ENCODE results near the gene SPAST. TPM values are rescaled to one million over a fixed set of nuclear protein-coding genes. Genes with fewer than 3 reads are reported as not detected.
A peak's percentile ranks its signal among the peaks of the same experiment; 100 is the strongest.
"Not testable (repeated sequence)": the region's sequence is repeated elsewhere in the genome, so short reads cannot be mapped to it uniquely, and the experiment has no call there.

Gene SPAST
- total RNA-seq, 1 experiment from 2014 or later: 19.0 TPM

DNA sequence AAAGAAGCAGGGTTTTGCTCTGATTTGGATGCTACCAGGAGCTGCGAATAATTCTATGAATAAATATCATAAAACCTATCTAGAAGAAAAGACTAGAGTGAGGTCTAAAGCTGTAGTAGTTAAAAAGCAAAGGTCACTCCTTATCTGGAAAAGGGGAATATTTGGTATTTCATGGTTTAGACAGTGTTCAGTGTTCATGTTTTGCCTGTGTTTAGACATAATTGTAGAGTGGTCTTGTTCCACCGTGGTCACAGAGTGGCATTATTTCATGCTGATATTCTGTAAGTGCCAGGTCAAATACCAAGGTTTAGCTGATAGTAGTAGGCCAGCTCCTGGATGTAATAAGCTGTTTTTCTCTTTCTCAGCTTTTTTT lies 10.8 kb downstream of the SPAST start:
- Histone ChIP-seq H3K27me3 (no peaks in the 10 kb centered on the region), H3K4me3 (no peak overlapping the region), H3K9me3 (no peaks in the 10 kb centered on the region), H3K36me3 (no peaks in the 10 kb centered on the region; the same call in 1 of the 2 replicates)
- DNase-seq: no peak

DNA sequence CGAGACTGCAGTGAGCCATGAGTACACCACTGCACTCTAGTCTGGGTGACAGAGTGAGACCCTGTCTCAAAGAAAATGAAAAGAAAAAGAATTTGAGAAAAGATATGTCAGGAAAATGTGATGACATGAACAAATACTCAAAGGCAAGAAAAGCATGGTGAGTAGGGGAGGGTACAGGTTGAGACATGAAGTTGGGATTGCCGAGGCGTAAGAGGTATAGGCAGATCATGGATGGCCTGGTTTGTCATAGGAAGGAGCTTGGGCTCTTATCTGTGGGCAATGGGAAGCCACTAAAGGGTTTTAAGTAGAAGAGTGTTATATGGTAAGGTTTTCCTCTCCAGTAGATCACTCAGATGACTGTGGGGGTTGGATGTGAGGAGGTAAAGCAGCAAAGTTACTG lies 32.3 kb downstream of the SPAST start:
- no peak for DNase-seq
- Histone ChIP-seq H3K27me3 (no peaks in the 10 kb centered on the region), H3K9me3 (no peaks in the 10 kb centered on the region), H3K36me3 (no peaks in the 10 kb centered on the region), H3K4me3 (no peak overlapping the region)

DNA sequence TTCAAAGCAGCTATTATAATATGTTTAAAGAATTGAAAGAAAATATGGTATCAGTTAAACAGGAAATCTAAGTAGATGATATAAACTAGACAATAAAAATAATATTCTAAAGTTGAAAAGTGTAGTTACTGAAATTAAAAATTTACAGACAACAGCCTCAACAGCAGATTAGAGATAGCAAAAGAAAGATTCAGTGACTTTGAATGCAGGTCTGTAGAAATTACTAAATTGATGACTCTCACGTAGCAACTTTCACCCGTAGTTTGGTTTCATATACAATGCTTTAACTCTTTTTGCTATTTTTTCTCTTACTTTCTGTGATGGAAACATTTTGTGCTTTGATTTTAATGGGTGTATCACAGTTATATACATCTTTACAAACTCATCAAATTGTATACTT lies 44.8 kb downstream of the SPAST start:
- Histone ChIP-seq H3K9me3 (no peaks in the 10 kb centered on the region), H3K27me3 (no peaks in the 10 kb centered on the region), H3K36me3 (no peaks in the 10 kb centered on the region; the same call in 1 of the 2 replicates), H3K4me3 (no peak overlapping the region)
- no peak for DNase-seq

DNA sequence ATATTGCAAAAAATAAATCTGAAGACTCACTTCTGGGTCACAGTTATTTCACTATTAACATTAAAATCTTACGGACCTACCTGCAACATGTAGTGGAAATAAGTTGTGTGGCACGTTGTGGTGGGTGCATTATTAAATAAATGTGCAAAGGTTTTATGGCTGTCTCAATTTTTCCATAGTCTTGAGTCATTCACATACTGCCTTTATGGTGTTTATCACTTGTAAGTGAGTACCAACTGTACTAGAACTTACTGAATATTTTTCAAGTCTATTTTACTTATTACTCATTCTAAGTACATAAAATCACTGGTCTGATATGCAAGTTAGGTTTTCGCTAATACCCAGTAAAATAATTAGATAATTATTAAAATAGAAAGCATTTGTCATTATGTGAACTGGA lies 54.7 kb downstream of the SPAST start:
- no peak overlapping the region for H3K4me3 ChIP-seq
- no peak for DNase-seq
- H3K36me3 ChIP-seq: no peaks in the 10 kb centered on the region
- no peaks in the 10 kb centered on the region for H3K27me3 ChIP-seq
- no peaks in the 10 kb centered on the region for H3K9me3 ChIP-seq

DNA sequence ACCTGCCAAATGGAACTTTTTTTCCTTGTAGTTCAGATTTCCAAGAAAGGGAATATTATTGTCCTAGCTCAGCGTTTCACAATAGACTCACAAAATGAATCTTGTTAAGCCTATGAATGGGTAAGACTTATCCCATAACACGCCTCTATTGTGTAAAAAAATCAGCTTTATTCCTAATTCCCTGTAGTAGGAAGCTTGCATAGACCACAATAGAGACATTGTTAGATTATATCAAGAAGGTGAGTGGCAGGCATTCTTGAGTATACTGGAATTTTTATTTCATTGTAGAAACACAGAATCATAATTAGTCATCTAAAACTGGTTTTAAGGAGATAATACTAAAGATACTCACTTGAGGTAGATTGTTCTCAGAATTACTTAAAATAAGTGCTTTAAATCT lies 55.8 kb downstream of the SPAST start:
- no peaks in the 10 kb centered on the region for H3K9me3 ChIP-seq
- no peaks in the 10 kb centered on the region for H3K27me3 ChIP-seq
- no peaks in the 10 kb centered on the region for H3K36me3 ChIP-seq
- H3K4me3 ChIP-seq: no peak overlapping the region
- no peak for DNase-seq

DNA sequence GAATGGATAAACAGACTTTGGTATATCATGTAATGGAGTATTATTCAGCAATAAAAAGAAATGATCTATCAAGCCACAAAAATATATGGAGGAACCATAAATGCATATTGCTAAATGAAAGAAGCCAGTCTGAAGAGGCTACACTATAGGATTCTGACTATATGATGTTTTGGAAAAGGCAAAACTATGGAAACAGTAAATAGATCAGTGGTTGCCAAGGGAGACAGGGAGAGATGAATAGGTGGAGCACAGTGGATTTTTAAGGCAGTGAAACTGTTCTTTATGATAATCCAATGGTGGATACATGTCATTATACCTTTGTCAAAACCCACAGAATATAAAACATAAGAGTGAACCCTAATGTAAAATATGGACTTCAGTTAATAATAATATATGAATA lies 61.3 kb downstream of the SPAST start:
- H3K9me3 ChIP-seq: no peaks in the 10 kb centered on the region
- no peak for DNase-seq
- H3K36me3 ChIP-seq: no peaks in the 10 kb centered on the region
- no peaks in the 10 kb centered on the region for H3K27me3 ChIP-seq
- no peak overlapping the region for H3K4me3 ChIP-seq

DNA sequence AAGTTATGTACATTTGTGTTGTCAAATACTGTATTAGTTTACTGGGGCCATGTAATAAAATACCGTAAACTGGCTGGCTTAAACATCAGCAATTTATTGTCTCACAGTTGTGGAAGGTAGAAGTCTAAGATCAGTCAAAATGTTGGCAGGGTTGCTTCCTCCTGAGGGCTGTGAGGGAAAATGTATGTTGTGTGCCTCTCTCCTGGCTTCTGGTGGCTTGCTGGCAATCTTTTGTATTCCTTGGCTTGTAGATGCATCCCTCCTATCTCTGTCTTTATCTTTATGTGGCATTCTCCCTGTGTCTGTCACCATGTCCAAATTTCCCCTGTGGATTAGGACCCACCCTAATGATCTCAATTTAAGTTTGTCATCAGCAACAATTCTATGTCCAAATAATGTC lies 65.3 kb downstream of the SPAST start:
- no peaks in the 10 kb centered on the region for H3K9me3 ChIP-seq
- H3K36me3 ChIP-seq: no peaks in the 10 kb centered on the region
- no peak for DNase-seq
- H3K4me3 ChIP-seq: no peak overlapping the region
- H3K27me3 ChIP-seq: no peaks in the 10 kb centered on the region

DNA sequence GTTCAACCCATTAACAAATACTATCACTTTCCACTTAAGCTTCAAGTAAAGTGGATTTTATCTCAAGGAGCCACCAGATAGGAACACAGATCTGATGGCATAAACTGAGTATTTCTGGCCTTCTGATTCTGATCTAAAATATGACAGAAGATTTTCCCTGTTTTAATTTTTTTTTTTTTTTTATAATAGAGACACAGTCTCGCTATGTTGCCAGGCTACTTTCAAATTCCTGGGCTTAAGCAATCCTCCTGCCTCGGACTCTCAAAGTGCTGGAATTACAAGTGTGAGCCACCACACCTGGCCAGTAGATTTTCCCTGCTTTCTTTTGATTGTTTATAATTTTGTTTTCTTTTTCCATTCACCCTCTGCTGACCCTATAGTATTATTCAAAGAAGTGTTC lies 65.7 kb downstream of the SPAST start:
- no peaks in the 10 kb centered on the region for H3K27me3 ChIP-seq
- H3K9me3 ChIP-seq: no peaks in the 10 kb centered on the region
- no peak for DNase-seq
- H3K36me3 ChIP-seq: no peaks in the 10 kb centered on the region
- H3K4me3 ChIP-seq: no peak overlapping the region

DNA sequence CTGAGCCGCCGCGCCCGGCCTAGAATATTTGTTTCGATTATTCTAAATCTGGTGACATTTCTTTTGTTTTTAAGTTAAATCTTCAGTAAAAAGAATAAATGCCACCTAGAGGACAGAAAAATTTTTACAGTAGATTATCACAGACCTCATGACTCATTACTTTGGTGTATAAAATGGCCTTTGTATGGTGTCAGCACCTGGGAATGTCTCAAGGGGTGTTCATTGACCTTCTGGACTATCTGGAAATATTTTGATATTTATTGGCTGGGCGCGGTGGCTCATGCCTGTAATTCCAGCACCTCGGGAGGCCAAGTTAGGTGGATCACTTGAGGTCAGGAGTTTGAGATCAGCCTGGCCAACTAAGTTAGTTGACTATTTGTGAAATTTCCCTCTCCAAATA lies 72.1 kb downstream of the SPAST start:
- DNase-seq: peak; percentile 58
- Histone ChIP-seq H3K27me3 (no peaks in the 10 kb centered on the region), H3K9me3 (no peaks in the 10 kb centered on the region), H3K36me3 (no peaks in the 10 kb centered on the region; the same call in 1 of the 2 replicates), H3K4me3 (no peak overlapping the region)

DNA sequence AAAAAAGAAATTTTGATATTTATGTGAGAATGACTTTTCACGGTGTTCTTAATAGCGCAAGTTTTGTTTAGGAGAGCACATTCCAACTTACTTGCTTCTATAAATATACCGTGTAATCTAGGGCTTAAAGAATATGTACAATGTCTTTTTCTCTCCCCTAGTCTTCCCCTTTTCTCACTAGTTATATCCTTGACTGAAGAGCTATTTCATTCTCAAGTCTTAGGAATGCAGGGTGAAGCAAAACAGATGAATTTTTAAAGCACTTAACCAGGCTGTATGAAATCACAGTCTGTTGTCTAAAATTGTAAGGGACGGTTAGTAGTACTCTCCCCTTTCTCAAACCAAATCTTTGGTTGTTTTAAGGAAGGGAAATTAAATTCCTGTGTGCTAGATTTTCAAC lies 72.7 kb downstream of the SPAST start:
- Histone ChIP-seq H3K4me3 (no peak overlapping the region), H3K36me3 (no peaks in the 10 kb centered on the region; the same call in 1 of the 2 replicates), H3K9me3 (no peaks in the 10 kb centered on the region), H3K27me3 (no peaks in the 10 kb centered on the region)
- no peak for DNase-seq

DNA sequence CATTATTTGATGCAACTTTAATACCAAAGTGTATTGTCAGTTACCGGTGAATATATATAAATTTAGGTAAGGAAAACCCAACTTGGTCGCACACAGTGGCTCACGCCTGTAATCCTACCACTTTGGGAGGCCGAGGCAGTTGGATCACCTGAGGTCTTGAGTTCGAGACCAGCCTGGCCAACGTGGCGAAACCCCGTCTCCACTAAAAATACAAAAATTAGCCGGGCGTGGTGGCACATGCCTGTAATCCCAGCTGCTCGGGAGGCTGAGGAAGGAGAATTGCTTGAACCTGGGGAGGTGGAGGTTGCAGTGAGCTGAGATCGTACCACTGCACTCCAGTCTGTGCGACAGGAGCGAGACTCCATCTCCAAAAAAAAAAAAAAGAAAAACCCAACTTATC lies 88.2 kb downstream of the SPAST start:
- not testable (repeated sequence) for DNase-seq, H3K27me3 ChIP-seq, H3K4me3 ChIP-seq, H3K9me3 ChIP-seq, H3K36me3 ChIP-seq

DNA sequence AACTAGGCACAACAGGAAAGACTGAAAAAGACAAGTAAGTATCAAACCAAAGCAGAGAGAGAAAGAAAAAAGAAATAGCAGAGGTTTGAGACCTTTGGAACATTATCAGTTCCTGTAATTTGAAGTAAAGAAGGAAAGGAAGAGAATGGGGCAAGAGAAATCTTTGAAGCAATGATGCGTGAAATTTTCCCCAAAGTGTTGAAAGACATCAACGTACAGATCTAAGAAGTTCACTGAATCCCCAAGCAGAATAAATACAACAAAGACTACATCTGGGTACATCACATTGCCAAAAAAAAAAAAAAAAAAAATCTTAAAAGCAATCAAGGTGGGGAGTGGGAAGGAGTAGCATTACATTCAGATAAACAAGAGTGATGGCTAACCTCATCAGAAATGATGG lies 96.3 kb downstream of the SPAST start:
- H3K36me3 ChIP-seq: peaks cover 16% of the 10 kb centered on the region
- H3K27me3 ChIP-seq: no peaks in the 10 kb centered on the region
- no peak for DNase-seq
- no peaks in the 10 kb centered on the region for H3K9me3 ChIP-seq
- no peak overlapping the region for H3K4me3 ChIP-seq

DNA sequence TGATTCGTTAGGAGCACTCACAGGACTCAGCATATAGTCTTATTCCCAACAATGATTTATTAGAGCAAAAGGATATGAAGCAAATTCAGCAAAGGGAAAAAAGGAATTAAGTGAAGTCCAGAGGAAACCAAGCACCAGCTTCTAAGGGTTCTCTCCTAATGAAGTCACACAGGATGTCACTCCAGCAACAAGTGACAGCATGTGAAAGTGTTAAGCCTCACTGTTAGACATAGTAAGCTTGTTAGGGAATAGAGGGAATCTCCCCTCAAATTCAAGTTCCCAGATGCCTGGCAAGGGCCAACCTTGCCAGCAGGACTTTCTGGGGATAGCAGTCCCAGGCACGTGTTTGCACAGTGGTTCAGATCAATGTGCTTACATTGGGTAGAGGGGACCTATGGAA lies 97.9 kb downstream of the SPAST start:
- no peak for DNase-seq
- Histone ChIP-seq H3K36me3 (peaks cover 16% of the 10 kb centered on the region), H3K4me3 (no peak overlapping the region), H3K27me3 (no peaks in the 10 kb centered on the region), H3K9me3 (no peaks in the 10 kb centered on the region)

DNA sequence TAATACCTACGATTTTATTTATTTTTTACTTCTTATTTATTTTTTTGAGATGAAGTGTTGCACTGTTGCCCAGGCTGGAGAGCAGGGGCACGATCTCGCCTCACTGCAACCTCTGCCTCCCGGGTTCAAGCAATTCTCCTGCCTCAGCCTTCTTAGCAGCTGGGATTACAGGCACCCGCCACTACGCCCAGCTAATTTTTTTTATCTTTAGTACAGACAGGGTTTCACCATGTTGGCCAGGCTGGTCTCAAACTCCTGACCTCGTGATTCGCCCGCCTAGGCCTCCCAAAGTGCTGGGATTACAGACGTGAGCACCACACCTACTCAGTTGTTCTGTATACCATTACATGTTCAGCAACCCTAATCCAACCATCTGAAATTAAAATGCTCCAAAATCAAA lies 100.9 kb downstream of the SPAST start:
- not testable (repeated sequence) for H3K36me3 ChIP-seq, H3K9me3 ChIP-seq, DNase-seq, H3K27me3 ChIP-seq
- H3K4me3 ChIP-seq: peak overlapping the region; percentile 85

DNA sequence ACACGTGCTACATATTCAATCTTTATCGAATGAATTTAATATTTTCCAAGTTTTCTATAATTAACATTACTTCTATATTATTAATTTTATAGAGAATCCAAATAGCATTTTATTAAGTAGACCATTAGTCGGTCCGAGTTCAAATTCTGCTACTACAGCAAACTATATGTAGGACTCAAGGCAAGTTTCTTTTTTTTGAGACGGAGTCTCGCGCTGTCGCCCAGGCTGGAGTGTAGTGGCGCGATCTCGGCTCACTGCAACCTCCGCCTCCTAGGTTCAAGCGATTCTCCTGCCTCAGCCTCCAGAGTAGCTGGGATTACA lies 101.6 kb downstream of the SPAST start:
- not testable (repeated sequence) for H3K9me3 ChIP-seq, DNase-seq, H3K27me3 ChIP-seq

DNA sequence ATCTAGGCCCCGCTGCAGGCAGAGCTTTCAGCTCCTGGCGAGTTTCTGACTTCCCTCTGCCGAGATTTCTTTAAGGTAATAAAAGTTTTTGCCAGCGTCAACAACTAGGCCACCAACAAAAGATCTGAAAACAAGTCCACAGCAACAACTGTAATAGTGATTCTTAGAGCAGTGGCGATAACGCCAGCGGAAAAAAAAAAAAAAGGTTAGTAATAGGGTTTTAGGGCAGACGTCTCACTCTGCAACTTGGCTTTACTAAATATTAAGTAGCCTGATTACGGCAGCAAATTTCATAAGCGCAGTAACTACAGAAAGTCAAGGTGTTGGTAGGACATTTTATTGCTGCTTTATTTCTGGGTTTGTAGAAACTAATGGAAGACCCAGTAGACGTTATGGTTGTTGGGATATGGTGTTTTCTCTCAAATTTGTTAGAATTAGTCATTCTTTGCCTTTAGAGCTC lies 102.8 kb downstream of the SPAST start:
- H3K27me3 ChIP-seq: no peaks in the 10 kb centered on the region

More for the DNA sequence above, 101.6 kb downstream of the SPAST start:
- peak overlapping the region; percentile 85 for H3K4me3 ChIP-seq
- H3K36me3 ChIP-seq: not testable (repeated sequence)

DNA sequence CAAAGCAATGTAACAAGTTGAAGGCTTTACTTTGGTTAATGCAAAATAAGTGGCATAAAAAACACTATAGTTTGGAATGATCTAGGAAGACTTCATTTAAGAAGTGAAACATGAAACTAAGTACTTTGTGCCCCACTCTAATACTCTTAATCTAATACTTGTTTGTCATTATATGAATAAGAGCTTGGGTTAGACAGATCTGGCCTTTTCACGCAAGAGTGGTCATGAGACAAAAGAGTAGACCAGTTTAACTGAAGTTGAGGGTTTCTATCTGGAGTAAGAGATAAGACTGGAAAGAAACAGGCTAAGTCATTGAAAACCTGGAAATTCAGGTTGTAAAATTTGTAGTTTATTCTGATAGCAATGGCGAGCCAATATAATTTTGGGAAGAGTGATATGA lies 105.2 kb downstream of the SPAST start:
- H3K9me3 ChIP-seq: no peaks in the 10 kb centered on the region
- H3K27me3 ChIP-seq: no peaks in the 10 kb centered on the region
- no peak overlapping the region for H3K4me3 ChIP-seq
- H3K36me3 ChIP-seq: peaks cover 6% of the 10 kb centered on the region
- no peak for DNase-seq

More for the DNA sequence above, 102.8 kb downstream of the SPAST start:
- Histone ChIP-seq H3K36me3 (no peaks in the 10 kb centered on the region), H3K9me3 (no peaks in the 10 kb centered on the region), H3K4me3 (peak overlapping the region; percentile 85)
- DNase-seq: no peak

DNA sequence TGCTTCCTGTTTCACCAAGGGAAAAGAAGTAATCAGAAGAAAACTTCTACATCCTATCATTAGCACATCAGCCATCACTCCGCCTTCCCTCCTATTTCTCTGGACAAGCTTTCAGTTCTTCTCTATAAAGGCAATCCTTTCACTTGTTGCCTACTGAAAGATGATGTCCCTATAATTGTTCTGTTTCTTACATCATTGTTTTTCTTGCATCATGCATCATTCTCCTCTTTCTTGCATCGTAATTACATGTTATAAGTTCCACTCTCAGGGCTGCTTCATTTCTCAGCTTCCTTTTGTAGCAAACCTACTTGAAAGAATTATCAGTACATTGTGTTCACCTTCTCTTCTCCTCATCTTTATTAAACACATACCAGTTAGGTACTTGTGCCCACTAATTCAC lies 109.5 kb downstream of the SPAST start:
- Histone ChIP-seq H3K4me3 (no peak overlapping the region), H3K36me3 (peaks cover 28% of the 10 kb centered on the region), H3K9me3 (no peaks in the 10 kb centered on the region), H3K27me3 (no peaks in the 10 kb centered on the region)
- no peak for DNase-seq

DNA sequence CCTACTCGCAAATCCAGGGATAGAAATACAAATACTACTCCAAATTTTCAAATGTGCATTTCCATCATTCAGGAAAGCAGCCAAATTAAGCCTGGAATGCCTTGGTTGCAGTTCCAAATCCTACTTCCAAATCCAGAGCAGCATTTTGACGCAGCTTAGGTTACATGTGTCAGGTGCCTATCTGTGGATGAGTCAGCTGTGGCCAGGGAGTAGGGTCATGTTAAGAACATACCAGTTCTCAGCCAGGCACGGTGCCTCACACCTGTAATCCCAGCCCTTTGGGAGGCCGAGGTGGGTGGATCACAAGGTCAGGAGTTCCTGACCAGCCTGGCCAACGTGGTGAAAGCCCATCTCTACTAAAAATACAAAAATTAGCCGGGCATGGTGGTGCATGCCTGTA lies 119.3 kb downstream of the SPAST start:
- DNase-seq: no peak
- peaks cover 20% of the 10 kb centered on the region for H3K36me3 ChIP-seq

More for the DNA sequence above, 119.3 kb downstream of the SPAST start:
- Histone ChIP-seq H3K4me3 (no peak overlapping the region), H3K27me3 (no peaks in the 10 kb centered on the region), H3K9me3 (no peaks in the 10 kb centered on the region)

Measured in MG63 (cell line).